GM18858 (cell line): ENCODE results near the gene TGM3.

ENCODE experiments used
- ATAC-seq: cut with Tn5 transposase; IDR thresholded peaks from one replicate; pipeline ENCODE4 v1.9.1; 2021; ENCODE audit not compliant: unreplicated experiment

The TGM3 gene

GRCh38 chr20:2335096-2335870 is 39.5 kb downstream of the TGM3 start:
- ATAC-seq = no peak

- ATAC-seq = no peak
Measured at GRCh38 chr20:2336471-2336870, 40.7 kb downstream of the TGM3 start.

GRCh38 chr20:2337142-2337541 is 41.3 kb downstream of the TGM3 start:
- no peak for ATAC-seq

GRCh38 chr20:2338411-2339066 is 42.7 kb downstream of the TGM3 start:
- no peak for ATAC-seq

- no peak for ATAC-seq
Measured at GRCh38 chr20:2340136-2340535, 44.3 kb downstream of the TGM3 start.

GRCh38 chr20:2340823-2341222 is 45.0 kb downstream of the TGM3 start:
- ATAC-seq = no peak

- no peak for ATAC-seq
Measured at GRCh38 chr20:2341336-2341735, 45.5 kb downstream of the TGM3 start.

GRCh38 chr20:2342243-2342642 is 46.4 kb downstream of the TGM3 start:
- no peak for ATAC-seq

- no peak for ATAC-seq
Measured at GRCh38 chr20:2346188-2346587, 50.4 kb downstream of the TGM3 start.

- ATAC-seq = no peak
Measured at GRCh38 chr20:2348336-2348735, 52.5 kb downstream of the TGM3 start.

- ATAC-seq = no peak
Measured at GRCh38 chr20:2349801-2350200, 54.0 kb downstream of the TGM3 start.

GRCh38 chr20:2350606-2351005 is 54.8 kb downstream of the TGM3 start:
- ATAC-seq = no peak

GRCh38 chr20:2353231-2353630 is 57.4 kb downstream of the TGM3 start:
- ATAC-seq = no peak

GRCh38 chr20:2357114-2357513 is 61.3 kb downstream of the TGM3 start:
- no peak for ATAC-seq

GRCh38 chr20:2358006-2358405 is 62.2 kb downstream of the TGM3 start:
- no peak for ATAC-seq

- no peak for ATAC-seq
Measured at GRCh38 chr20:2361035-2361593, 65.3 kb downstream of the TGM3 start.

- no peak for ATAC-seq
Measured at GRCh38 chr20:2363187-2363586, 67.4 kb downstream of the TGM3 start.

- no peak for ATAC-seq
Measured at GRCh38 chr20:2363587-2363986, 67.8 kb downstream of the TGM3 start.

- no peak for ATAC-seq
Measured at GRCh38 chr20:2364044-2364443, 68.2 kb downstream of the TGM3 start.

GRCh38 chr20:2365091-2365490 is 69.3 kb downstream of the TGM3 start:
- no peak for ATAC-seq

- no peak for ATAC-seq
Measured at GRCh38 chr20:2365666-2366065, 69.9 kb downstream of the TGM3 start.

GRCh38 chr20:2368621-2369020 is 72.8 kb downstream of the TGM3 start:
- no peak for ATAC-seq
